ENCODE measurements around the gene ATP8A2. TPM values are rescaled to one million over a fixed set of nuclear protein-coding genes. Genes with fewer than 3 reads are reported as not detected.

ATP8A2 gene
- total RNA-seq, 1 donor from 2014 or later = 1.9 TPM

GRCh38 chr13:25933520-25933919, 561.7 kb downstream of the ATP8A2 start:
- Mint-ChIP-seq H3K27ac (ENCODE audit: unreplicated experiment) (no peak overlapping the region), H3K9me3 (ENCODE audit: low read depth) (no peaks in the 10 kb centered on the region)
- no peak for DNase-seq (ENCODE audit: low spot score)

GRCh38 chr13:25934127-25934526, 562.4 kb downstream of the ATP8A2 start:
- Mint-ChIP-seq H3K9me3 (ENCODE audit: low read depth) (no peaks in the 10 kb centered on the region), H3K4me3 (ENCODE audit: unreplicated experiment) (no peak overlapping the region), H3K4me1 (ENCODE audit: low read depth) (peaks cover under 1% of the 10 kb centered on the region), H3K27me3 (ENCODE audit: low read depth) (no peaks in the 10 kb centered on the region), H3K27ac (ENCODE audit: unreplicated experiment) (no peak overlapping the region), H3K36me3 (ENCODE audit: low read depth) (no peaks in the 10 kb centered on the region)
- DNase-seq (ENCODE audit: low spot score) = no peak
- TF ChIP-seq CTCF (IDR thresholded peaks at IDR 0.05) = no peak

More at GRCh38 chr13:25933520-25933919, 561.7 kb downstream of the ATP8A2 start:
- H3K36me3 Mint-ChIP-seq (ENCODE audit: low read depth) = no peaks in the 10 kb centered on the region
- no peaks in the 10 kb centered on the region for H3K27me3 Mint-ChIP-seq (ENCODE audit: low read depth)
- H3K4me1 Mint-ChIP-seq (ENCODE audit: low read depth) = peaks cover 7% of the 10 kb centered on the region
- no peak for TF ChIP-seq CTCF (IDR thresholded peaks at IDR 0.05)
- no peak overlapping the region for H3K4me3 Mint-ChIP-seq (ENCODE audit: unreplicated experiment)

DNA sequence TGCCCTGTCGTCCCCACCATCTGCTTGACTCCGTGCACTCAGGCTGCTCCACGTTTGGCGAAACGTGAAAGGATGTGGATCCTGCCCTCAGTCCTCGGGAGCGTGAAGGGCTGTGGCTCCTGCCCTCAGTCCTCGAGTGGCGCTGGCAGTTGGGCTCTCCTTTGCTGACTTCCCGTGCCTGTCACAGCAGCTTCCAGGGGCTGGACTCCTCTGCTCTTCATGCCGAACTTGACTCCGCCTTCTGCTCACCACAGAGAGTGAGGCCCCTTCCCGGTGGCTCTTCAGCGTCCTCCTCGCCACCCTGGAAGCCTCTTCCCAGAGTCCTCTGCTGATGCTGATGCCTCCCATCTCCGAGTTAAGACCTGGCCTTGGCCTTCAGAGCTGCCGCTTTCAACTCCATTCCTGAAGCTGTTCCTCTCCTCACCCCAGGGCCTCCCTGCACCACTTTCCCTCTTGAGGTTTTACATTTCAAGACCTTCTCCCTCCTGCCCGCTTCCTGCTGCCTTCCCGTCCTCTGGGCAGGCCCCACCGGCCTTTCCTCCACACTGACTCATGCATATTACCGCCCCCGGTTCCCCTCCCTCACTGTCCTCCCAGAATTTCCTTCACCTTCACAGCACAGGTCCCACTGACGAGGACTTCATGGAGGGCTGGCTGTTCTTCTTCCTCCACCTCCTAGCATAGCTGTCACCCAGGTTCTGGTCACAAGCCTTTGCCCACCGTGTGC, 568.4 kb downstream of the ATP8A2 start:
- no peaks in the 10 kb centered on the region for H3K9me3 Mint-ChIP-seq (ENCODE audit: low read depth)
- TF ChIP-seq CTCF (IDR thresholded peaks at IDR 0.05) = no peak
- peaks cover 39% of the 10 kb centered on the region for H3K4me1 Mint-ChIP-seq (ENCODE audit: low read depth)
- no peak for DNase-seq (ENCODE audit: low spot score)
- no peaks in the 10 kb centered on the region for H3K36me3 Mint-ChIP-seq (ENCODE audit: low read depth)
- H3K27ac Mint-ChIP-seq (ENCODE audit: unreplicated experiment) = no peak overlapping the region
- no peaks in the 10 kb centered on the region for H3K27me3 Mint-ChIP-seq (ENCODE audit: low read depth)
- no peak overlapping the region for H3K4me3 Mint-ChIP-seq (ENCODE audit: unreplicated experiment)

- H3K36me3 Mint-ChIP-seq (ENCODE audit: low read depth) = no peaks in the 10 kb centered on the region
- H3K27me3 Mint-ChIP-seq (ENCODE audit: low read depth) = no peaks in the 10 kb centered on the region
- H3K4me1 Mint-ChIP-seq (ENCODE audit: low read depth) = peaks cover 61% of the 10 kb centered on the region
- no peak overlapping the region for H3K27ac Mint-ChIP-seq (ENCODE audit: unreplicated experiment)
- DNase-seq (ENCODE audit: low spot score) = no peak
- TF ChIP-seq CTCF (IDR thresholded peaks at IDR 0.05) = no peak
- no peak overlapping the region for H3K4me3 Mint-ChIP-seq (ENCODE audit: unreplicated experiment)
- H3K9me3 Mint-ChIP-seq (ENCODE audit: low read depth) = no peaks in the 10 kb centered on the region
Observed at GRCh38 chr13:25943081-25943480, 571.3 kb downstream of the ATP8A2 start.

GRCh38 chr13:25943658-25944057, 571.9 kb downstream of the ATP8A2 start:
- no peak for TF ChIP-seq CTCF (IDR thresholded peaks at IDR 0.05)
- Mint-ChIP-seq H3K36me3 (ENCODE audit: low read depth) (no peaks in the 10 kb centered on the region), H3K27me3 (ENCODE audit: low read depth) (no peaks in the 10 kb centered on the region), H3K9me3 (ENCODE audit: low read depth) (no peaks in the 10 kb centered on the region), H3K4me3 (ENCODE audit: unreplicated experiment) (no peak overlapping the region), H3K27ac (ENCODE audit: unreplicated experiment) (no peak overlapping the region), H3K4me1 (ENCODE audit: low read depth) (peaks cover 61% of the 10 kb centered on the region)
- no peak for DNase-seq (ENCODE audit: low spot score)

All from chondrocyte (in vitro differentiated cells).